NT2/D1 (cell line): ENCODE results near the gene GJB4.
"Not testable (repeated sequence)": the region's sequence is repeated elsewhere in the genome, so short reads cannot be mapped to it uniquely, and the experiment has no call there.

Source experiments
- DNase-seq: peaks from one replicate; pipeline ENCODE4 v3.0.0-alpha.2; 2011; ENCODE audit warnings: low read depth, low spot score
- H3K27me3 ChIP-seq: 2 replicates; pipeline ENCODE4 v1.6.0; 2011; ENCODE audit warnings: mild to moderate bottlenecking; ENCODE audit not compliant: insufficient read length, insufficient read depth
- H3K36me3 ChIP-seq: 2 replicates; pipeline ENCODE4 v1.6.1; 2011; ENCODE audit warnings: mild to moderate bottlenecking, low read length, mixed read lengths; ENCODE audit not compliant: insufficient read depth, insufficient read length
- H3K4me1 ChIP-seq: 2 replicates; pipeline ENCODE4 v1.5.1; 2011; ENCODE audit not compliant: insufficient read depth, insufficient read length
- H3K4me3 ChIP-seq: 2 replicates; pipeline ENCODE4 v1.5.1; 2011; ENCODE audit warnings: low read depth; ENCODE audit not compliant: insufficient read length
- H3K9ac ChIP-seq: 2 replicates; pipeline ENCODE4 v1.6.0; 2011; ENCODE audit warnings: low read depth; ENCODE audit not compliant: insufficient read length
- H3K9me3 ChIP-seq: 2 replicates; pipeline ENCODE4 v1.5.1; 2011; ENCODE audit warnings: mild to moderate bottlenecking, low read length; ENCODE audit not compliant: insufficient read depth
- SUZ12 ChIP-seq: IDR thresholded peaks from 2 replicates; pipeline ENCODE4 v1.6.1; 2011; ENCODE audit not compliant: insufficient read length, insufficient read depth; ENCODE audit errors: extremely low read depth
- YY1 ChIP-seq: IDR thresholded peaks from 2 replicates; pipeline ENCODE4 v1.6.1; 2011; ENCODE audit not compliant: insufficient read length, insufficient read depth
- ZNF274 ChIP-seq: IDR thresholded peaks from 2 replicates; pipeline ENCODE4 v1.6.1; 2011; ENCODE audit warnings: mild to moderate bottlenecking, low read depth, low read length

GJB4 gene

GRCh38 chr1:34721241-34721640 lies 38.3 kb upstream of the GJB4 start:
- peaks cover 5% of the 10 kb centered on the region for H3K27me3 ChIP-seq
- no peaks in the 10 kb centered on the region for H3K9me3 ChIP-seq
- TF ChIP-seq ZNF274 (no peak), YY1 (no peak), SUZ12 (no peak)
- DNase-seq, result no peak
- H3K4me1 ChIP-seq, result no peaks in the 10 kb centered on the region
- H3K36me3 ChIP-seq, result no peaks in the 10 kb centered on the region
- H3K9ac ChIP-seq, result no peak overlapping the region
- no peak overlapping the region for H3K4me3 ChIP-seq

DNA sequence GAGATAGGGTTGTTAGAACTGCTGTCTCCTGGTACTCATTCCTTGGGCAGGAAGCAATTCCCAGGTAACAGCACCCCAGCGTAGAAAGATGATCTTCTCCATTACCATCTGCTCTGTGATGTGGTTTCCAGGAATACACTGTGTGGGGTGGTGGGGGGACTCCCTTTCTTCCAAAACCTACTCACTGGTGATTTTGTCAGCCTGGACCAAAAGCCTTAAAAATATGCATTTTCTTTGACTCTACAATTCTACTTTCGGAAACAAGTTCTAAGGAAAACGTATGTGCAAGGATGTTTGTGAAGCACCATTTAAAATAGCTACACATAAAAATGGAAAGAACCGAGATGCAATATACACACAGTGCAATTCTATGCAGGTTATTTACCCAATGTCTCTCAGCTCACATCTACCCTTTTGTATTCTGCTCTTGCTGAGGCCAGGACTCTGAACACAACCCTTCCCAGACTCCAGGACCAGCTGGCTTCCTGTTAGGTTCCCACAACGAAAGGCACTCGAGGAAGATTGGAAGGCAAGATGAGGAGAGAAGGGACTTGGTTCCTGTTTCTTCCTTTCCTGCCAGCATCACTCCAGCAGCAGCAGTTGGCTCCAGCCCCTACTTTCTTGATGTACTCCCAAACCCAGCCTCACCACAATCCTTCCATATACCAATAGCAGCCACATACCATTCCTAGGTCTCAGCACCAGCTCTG lies 37.7 kb upstream of the GJB4 start:
- H3K9me3 ChIP-seq, result no peaks in the 10 kb centered on the region
- no peaks in the 10 kb centered on the region for H3K4me1 ChIP-seq
- TF ChIP-seq SUZ12, result no peak
- TF ChIP-seq ZNF274, result no peak
- TF ChIP-seq YY1, result no peak
- no peak overlapping the region for H3K4me3 ChIP-seq
- H3K9ac ChIP-seq, result no peak overlapping the region
- no peaks in the 10 kb centered on the region for H3K36me3 ChIP-seq
- no peak for DNase-seq
- peaks cover 5% of the 10 kb centered on the region for H3K27me3 ChIP-seq

- no peaks in the 10 kb centered on the region for H3K36me3 ChIP-seq
Observed at GRCh38 chr1:34726861-34727260, 32.7 kb upstream of the GJB4 start.

DNA sequence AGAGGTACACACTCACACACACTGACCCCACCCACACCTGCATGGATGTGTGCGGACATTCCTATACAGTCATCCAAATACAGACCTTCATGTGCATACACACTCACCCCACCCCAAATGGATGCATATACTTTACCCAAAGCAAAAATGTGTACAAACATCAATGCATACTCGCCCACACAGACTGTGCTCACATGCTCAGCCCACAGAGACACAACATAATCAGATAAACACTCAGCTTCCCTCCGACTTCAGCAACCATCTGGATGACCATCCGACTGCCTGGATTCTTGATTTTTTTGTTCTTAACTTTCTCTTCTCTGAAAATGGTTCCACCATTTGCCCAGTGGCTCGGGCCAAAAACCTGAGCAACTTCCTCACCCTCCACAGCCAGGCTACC lies 29.1 kb upstream of the GJB4 start:
- H3K9me3 ChIP-seq, result no peaks in the 10 kb centered on the region
- TF ChIP-seq ZNF274 (no peak), YY1 (no peak), SUZ12 (no peak)
- DNase-seq, result no peak
- H3K36me3 ChIP-seq, result no peaks in the 10 kb centered on the region
- peaks cover 3% of the 10 kb centered on the region for H3K27me3 ChIP-seq
- no peak overlapping the region for H3K9ac ChIP-seq
- H3K4me1 ChIP-seq, result no peaks in the 10 kb centered on the region
- H3K4me3 ChIP-seq, result no peak overlapping the region

More at GRCh38 chr1:34726861-34727260, 32.7 kb upstream of the GJB4 start:
- no peak for DNase-seq
- no peak for TF ChIP-seq SUZ12
- TF ChIP-seq YY1, result no peak
- no peak for TF ChIP-seq ZNF274
- no peak overlapping the region for H3K9ac ChIP-seq
- peaks cover 3% of the 10 kb centered on the region for H3K27me3 ChIP-seq
- H3K9me3 ChIP-seq, result no peaks in the 10 kb centered on the region
- H3K4me1 ChIP-seq, result no peaks in the 10 kb centered on the region
- no peak overlapping the region for H3K4me3 ChIP-seq

GRCh38 chr1:34732831-34733230 lies 26.7 kb upstream of the GJB4 start:
- H3K4me1 ChIP-seq, DNase-seq, H3K36me3 ChIP-seq: not testable (repeated sequence)

DNA sequence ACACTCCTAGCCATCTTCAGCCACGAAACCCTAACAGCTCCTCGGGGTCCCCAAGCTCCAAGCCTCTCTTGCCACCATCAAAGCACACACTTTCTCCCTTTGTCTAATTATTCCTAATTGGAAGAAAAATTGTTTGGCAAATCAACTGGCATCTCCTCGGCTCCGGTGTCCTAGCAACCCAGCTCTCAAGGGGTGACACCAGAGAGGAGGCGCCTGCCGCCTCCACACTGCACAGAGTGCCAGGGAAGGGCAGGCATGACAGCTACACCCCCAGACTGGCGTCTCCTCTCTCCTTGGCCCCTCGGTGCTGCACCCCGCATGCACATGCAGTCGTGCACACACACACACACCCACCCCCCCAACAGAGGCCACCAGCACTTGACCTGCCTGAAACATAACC lies 22.8 kb upstream of the GJB4 start:
- Histone ChIP-seq H3K4me1 (peaks cover 14% of the 10 kb centered on the region), H3K9ac (no peak overlapping the region), H3K27me3 (peaks cover 6% of the 10 kb centered on the region), H3K4me3 (no peak overlapping the region), H3K36me3 (no peaks in the 10 kb centered on the region), H3K9me3 (no peaks in the 10 kb centered on the region)
- TF ChIP-seq ZNF274 (no peak), YY1 (no peak), SUZ12 (no peak)
- DNase-seq, result no peak

More at GRCh38 chr1:34732831-34733230, 26.7 kb upstream of the GJB4 start:
- H3K9ac ChIP-seq, H3K27me3 ChIP-seq, H3K9me3 ChIP-seq, H3K4me3 ChIP-seq: not testable (repeated sequence)

DNA sequence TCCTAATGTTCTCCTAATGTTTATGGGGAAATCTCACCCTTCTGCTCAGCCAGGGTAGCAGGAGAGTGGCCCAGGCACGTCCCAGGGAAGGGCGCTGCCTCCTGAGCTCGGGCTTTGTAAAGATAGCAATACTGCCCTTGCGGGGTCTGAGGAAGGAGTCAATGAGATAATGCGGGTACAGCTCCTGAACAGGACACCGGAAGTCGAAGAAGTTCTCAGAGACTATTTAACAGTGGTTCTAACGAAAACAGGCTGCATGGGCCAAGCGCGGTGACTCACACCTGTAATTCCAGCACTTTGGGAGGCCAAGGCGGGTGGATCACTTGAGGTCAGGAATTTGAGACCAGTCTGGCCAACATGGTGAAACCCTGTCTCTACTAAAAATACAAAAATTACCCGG lies 22.3 kb upstream of the GJB4 start:
- DNase-seq, result not testable (repeated sequence)

DNA sequence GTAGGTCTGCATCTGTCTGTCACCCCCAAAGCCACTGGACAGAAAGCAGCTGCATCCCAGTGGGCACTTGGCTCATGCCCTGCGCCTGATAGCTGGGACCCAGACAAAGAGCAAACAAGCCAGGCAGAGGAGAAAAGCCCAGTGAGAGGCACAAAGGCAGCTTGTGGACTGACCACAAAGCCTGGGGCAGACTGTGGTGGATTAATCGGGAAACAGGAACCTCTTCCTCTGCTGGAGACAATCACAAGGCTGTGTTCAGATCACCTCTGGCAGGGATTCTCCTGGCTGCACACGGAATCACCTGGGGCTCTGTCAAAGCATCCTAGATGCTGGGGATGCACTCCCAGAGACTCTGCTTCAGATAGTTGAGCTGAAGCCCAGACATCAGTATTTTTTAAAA lies 19.9 kb upstream of the GJB4 start:
- Histone ChIP-seq H3K27me3 (peaks cover 19% of the 10 kb centered on the region), H3K9ac (no peak overlapping the region), H3K4me3 (no peak overlapping the region), H3K36me3 (no peaks in the 10 kb centered on the region), H3K9me3 (no peaks in the 10 kb centered on the region), H3K4me1 (peaks cover 14% of the 10 kb centered on the region)
- DNase-seq, result no peak
- TF ChIP-seq SUZ12 (no peak), YY1 (no peak), ZNF274 (no peak)

More for the DNA sequence above, 22.3 kb upstream of the GJB4 start:
- H3K9me3 ChIP-seq, H3K4me3 ChIP-seq, H3K9ac ChIP-seq, H3K36me3 ChIP-seq: not testable (repeated sequence)
- Histone ChIP-seq H3K4me1 (peaks cover 14% of the 10 kb centered on the region), H3K27me3 (peaks cover 11% of the 10 kb centered on the region)
